Stimulated activated CD4-positive, alpha-beta T cell treated with anti-CD3 and anti-CD28 coated beads, Interleukin-12 subunit alpha, Interleukin-12 subunit beta, amount 100 ng/mL, for 24 hours (primary cell): ENCODE data around the gene MAP10.
"Not testable (repeated sequence)": the region's sequence is repeated elsewhere in the genome, so short reads cannot be mapped to it uniquely, and the experiment has no call there.

ENCODE experiments used
- DNase-seq, 2 experiments: peaks; one replicate each; pipeline ENCODE4 v3.0.0-alpha.2; 2020; ENCODE audit warnings: low read depth in 2 of 2

Gene MAP10

GRCh38 chr1:232805269-232806185, at the start of gene MAP10:
MAP10 (plus strand) TSS chr1:232805416; CDS start chr1:232805450, 34 bp downstream.
- peak; percentile 55 to 66 for DNase-seq

GRCh38 chr1:232764458-232765251, 40.6 kb upstream of the MAP10 start:
- DNase-seq: no peak

GRCh38 chr1:232765542-232765941, 39.7 kb upstream of the MAP10 start:
- no peak for DNase-seq

- DNase-seq: no peak
These were observed 38.9 kb upstream of the MAP10 start for GRCh38 chr1:232766241-232766890.

GRCh38 chr1:232766904-232767303, 38.3 kb upstream of the MAP10 start:
- DNase-seq: no peak

- DNase-seq: no peak
These were observed 37.7 kb upstream of the MAP10 start for GRCh38 chr1:232767305-232768074.

- no peak for DNase-seq
These were observed 36.4 kb upstream of the MAP10 start for GRCh38 chr1:232768793-232769192.

- DNase-seq: no peak
These were observed 35.5 kb upstream of the MAP10 start for GRCh38 chr1:232769733-232770132.

- DNase-seq: no peak
These were observed 31.5 kb upstream of the MAP10 start for GRCh38 chr1:232773752-232774151.

- no peak for DNase-seq
These were observed 28.6 kb upstream of the MAP10 start for GRCh38 chr1:232776526-232777106.

GRCh38 chr1:232780354-232780753, 24.9 kb upstream of the MAP10 start:
- no peak for DNase-seq

GRCh38 chr1:232784794-232785193, 20.4 kb upstream of the MAP10 start:
- DNase-seq: no peak

- DNase-seq: not testable (repeated sequence)
These were observed 19.6 kb upstream of the MAP10 start for GRCh38 chr1:232785630-232786029.

- no peak for DNase-seq
These were observed 18.3 kb upstream of the MAP10 start for GRCh38 chr1:232786845-232787455.

GRCh38 chr1:232788235-232788872, 16.9 kb upstream of the MAP10 start:
- no peak for DNase-seq

- DNase-seq: no peak
These were observed 15.6 kb upstream of the MAP10 start for GRCh38 chr1:232789651-232790050.

GRCh38 chr1:232792949-232793348, 12.3 kb upstream of the MAP10 start:
- no peak for DNase-seq

GRCh38 chr1:232793944-232794343, 11.3 kb upstream of the MAP10 start:
- DNase-seq: no peak

- DNase-seq: no peak
These were observed 9.6 kb upstream of the MAP10 start for GRCh38 chr1:232795497-232796053.
